ENCODE results near the gene PHF21B.

GRCh38 chr22:44962741-44963454 lies 46.9 kb downstream of the PHF21B start:
- TF ChIP-seq REST (IDR thresholded peaks at IDR 0.05; ENCODE audit: low read depth) (no peak), YY1 (IDR thresholded peaks at IDR 0.05; ENCODE audit: low read depth) (no peak), TCF12 (IDR thresholded peaks at IDR 0.05; ENCODE audit: low read depth) (no peak), TAF1 (IDR thresholded peaks at IDR 0.05; ENCODE audit: low read depth) (no peak), ZBTB7A (IDR thresholded peaks at IDR 0.05; ENCODE audit: low read depth) (no peak), CREB1 (IDR thresholded peaks at IDR 0.05; ENCODE audit: low read depth) (no peak), EP300 (IDR thresholded peaks at IDR 0.05; ENCODE audit: borderline replicate concordance) (no peak), FOXM1 (IDR thresholded peaks at IDR 0.05; ENCODE audit: borderline replicate concordance, low read depth) (no peak), RAD21 (IDR thresholded peaks at IDR 0.05; ENCODE audit: low read depth) (no peak), CEBPB (IDR thresholded peaks at IDR 0.05) (no peak), TEAD4 (IDR thresholded peaks at IDR 0.05) (no peak)
- TF ChIP-seq, protein P1, sequence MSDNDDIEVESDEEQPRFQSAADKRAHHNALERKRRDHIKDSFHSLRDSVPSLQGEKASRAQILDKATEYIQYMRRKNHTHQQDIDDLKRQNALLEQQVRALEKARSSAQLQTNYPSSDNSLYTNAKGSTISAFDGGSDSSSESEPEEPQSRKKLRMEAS (IDR thresholded peaks at IDR 0.05), result no peak
- TF ChIP-seq, protein P2, sequence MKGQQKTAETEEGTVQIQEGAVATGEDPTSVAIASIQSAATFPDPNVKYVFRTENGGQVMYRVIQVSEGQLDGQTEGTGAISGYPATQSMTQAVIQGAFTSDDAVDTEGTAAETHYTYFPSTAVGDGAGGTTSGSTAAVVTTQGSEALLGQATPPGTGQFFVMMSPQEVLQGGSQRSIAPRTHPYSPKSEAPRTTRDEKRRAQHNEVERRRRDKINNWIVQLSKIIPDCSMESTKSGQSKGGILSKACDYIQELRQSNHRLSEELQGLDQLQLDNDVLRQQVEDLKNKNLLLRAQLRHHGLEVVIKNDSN (IDR thresholded peaks at IDR 0.05), result no peak

Measured in Ishikawa (cell line).